GM23248 (cell line): ENCODE measurements around the gene ERCC6L2.

Source experiments
- EZH2 ChIP-seq: fragments of 200-600 bp; sonication (generic); IDR thresholded peaks from 2 replicates; pipeline ENCODE4 v1.6.1; 2018; ENCODE audit warnings: antibody characterized with exemption, mild to moderate bottlenecking; ENCODE audit not compliant: insufficient read depth, poor library complexity, severe bottlenecking
- EZH2phosphoT487 ChIP-seq: fragments of 200-600 bp; sonication (generic); IDR thresholded peaks from 2 replicates; pipeline ENCODE4 v1.6.1; 2018; ENCODE audit warnings: antibody characterized with exemption, moderate library complexity, mild to moderate bottlenecking, low read depth; ENCODE audit not compliant: insufficient read depth

GRCh38 chr9:95977371-95977770 is 101.9 kb downstream of the ERCC6L2 start:
- no peak for TF ChIP-seq EZH2
- no peak for TF ChIP-seq EZH2phosphoT487
